ENCODE results near the gene ISG20.

- TF ChIP-seq POLR2A (IDR thresholded peaks at IDR 0.05) (no peak), CTCF (IDR thresholded peaks at IDR 0.05) (no peak), EP300 (IDR thresholded peaks at IDR 0.05) (no peak)
Observed at GRCh38 chr15:88619796-88620195, 19.0 kb upstream of the ISG20 start.
